LNCaP clone FGC (cell line): Measurements from ENCODE around the gene CUL9.

ENCODE experiments used
- DNase-seq: peaks from one replicate; pipeline ENCODE4 v3.0.0-alpha.2; 2011; ENCODE audit warnings: low read depth
- H3K4me3 ChIP-seq: 2 replicates; pipeline ENCODE4 v1.5.1; 2011; ENCODE audit warnings: mild to moderate bottlenecking, low read depth, low read length, control low read depth
- CTCF ChIP-seq: IDR thresholded peaks from 2 replicates; pipeline ENCODE4 v1.5.1; 2012; ENCODE audit warnings: mild to moderate bottlenecking; ENCODE audit not compliant: control insufficient read depth, insufficient read depth; ENCODE audit errors: extremely low read depth

CUL9 gene

GRCh38 chr6:43146261-43146660, 35.7 kb upstream of the CUL9 start:
- H3K4me3 ChIP-seq = no peak overlapping the region
- no peak for TF ChIP-seq CTCF
- no peak for DNase-seq

- no peak overlapping the region for H3K4me3 ChIP-seq
- DNase-seq = no peak
- no peak for TF ChIP-seq CTCF
Observed at GRCh38 chr6:43146709-43147688, 35.0 kb upstream of the CUL9 start.

DNA sequence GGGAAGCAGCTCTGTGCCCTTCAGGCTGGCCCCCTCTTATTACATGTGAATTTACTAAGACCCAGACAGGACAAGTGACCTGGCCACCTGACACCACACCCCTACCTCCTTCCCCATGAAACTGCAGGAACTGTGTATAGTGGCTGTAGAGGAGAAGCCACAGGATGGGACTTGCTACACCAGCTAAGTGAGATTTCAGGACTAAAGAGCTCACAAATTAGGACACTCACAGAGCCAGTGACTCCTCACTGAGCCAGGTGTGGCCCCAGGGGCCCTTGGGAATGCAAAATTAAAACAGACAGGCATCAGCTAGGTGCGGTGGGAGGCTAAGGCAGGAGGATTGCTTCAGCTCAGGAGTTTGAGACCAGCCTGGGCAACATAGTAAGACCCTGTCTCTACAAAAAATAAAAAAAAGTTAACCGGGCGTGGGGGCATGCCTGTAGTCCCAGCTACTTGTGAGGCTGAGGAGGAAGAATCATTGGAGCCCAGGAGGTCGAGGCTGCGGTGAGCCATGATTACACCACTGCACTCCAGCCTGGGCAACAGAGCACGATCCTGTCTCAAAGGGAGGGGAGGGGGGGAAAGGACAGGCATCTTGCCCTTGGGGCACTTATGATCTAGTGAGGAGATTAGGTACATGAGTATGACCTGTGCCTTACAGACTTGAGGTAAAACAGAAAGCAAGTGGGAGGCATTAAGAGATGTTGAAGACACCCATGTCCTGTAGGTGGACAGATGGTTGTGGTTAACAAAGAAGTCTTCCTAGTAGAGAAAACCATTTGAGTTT, 34.1 kb upstream of the CUL9 start:
- no peak overlapping the region for H3K4me3 ChIP-seq
- no peak for DNase-seq
- no peak for TF ChIP-seq CTCF

GRCh38 chr6:43149265-43149664, 32.7 kb upstream of the CUL9 start:
- no peak for DNase-seq
- no peak overlapping the region for H3K4me3 ChIP-seq
- TF ChIP-seq CTCF = no peak

DNA sequence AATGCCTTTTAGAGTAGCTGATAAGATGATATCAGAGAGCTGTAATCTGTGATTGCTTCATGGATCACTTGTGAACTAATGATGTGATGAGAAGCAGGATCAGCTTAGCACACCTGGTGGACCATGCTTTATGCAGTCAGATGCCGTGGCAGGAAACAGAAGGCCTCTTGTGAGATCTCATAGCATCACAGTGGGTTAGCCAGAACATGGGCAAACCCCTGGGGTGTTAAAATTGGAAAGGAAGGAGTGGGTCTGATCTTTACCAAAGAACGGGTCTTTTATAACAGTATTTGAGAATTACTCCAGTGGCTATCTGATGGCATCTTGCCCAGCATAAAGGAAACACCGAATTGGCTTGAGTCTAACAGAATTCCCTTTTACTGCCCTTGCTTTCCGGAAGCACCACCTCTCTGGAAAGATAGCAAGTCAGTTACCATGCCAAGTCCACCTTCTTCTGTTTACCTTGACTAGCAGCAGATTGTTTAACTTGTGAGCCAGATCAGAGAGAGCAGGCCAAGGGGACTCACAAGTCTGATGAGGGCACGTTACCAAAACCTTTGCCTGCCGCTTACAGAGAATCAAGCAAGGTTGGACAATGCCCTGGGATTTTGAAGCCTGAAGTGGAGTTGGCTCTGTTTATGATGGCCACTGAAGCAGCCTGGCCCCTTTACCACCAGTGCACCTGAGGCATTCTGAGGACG, 31.8 kb upstream of the CUL9 start:
- H3K4me3 ChIP-seq = no peak overlapping the region
- peak; percentile 100 for DNase-seq
- TF ChIP-seq CTCF = no peak

GRCh38 chr6:43159599-43159998, 22.4 kb upstream of the CUL9 start:
- H3K4me3 ChIP-seq = no peak overlapping the region
- no peak for DNase-seq
- no peak for TF ChIP-seq CTCF
